ENCODE measurements around the gene PSMD1. TPM values are rescaled to one million over a fixed set of nuclear protein-coding genes. Genes with fewer than 3 reads are reported as not detected.
A peak's percentile ranks its signal among the peaks of the same experiment; 100 is the strongest.

Gene PSMD1
- total and polyA plus RNA-seq, 4 donors: 30.1 to 91.1 (median 56.0) TPM

GRCh38 chr2:231198291-231199173, 141.9 kb downstream of the PSMD1 start, which contains the start of gene ARMC9:
Gene ARMC9 (plus strand): TSS chr2:231198631. CDS start chr2:231206239, 7,608 bp downstream.
- WGBS, 2 donors: 1% methylated on average over 80 to 83 of the region's 83 CpGs
- TF ChIP-seq CTCF (IDR thresholded peaks at IDR 0.05; ENCODE audit: control extremely low read depth, extremely low read depth): no peak
- H3K27me3 ChIP-seq (ENCODE audit: control insufficient read depth in 3 of 3, insufficient read depth in 3 of 3, low read length in 2 of 3): no peaks in the 10 kb centered on the region
- H3K9me3 ChIP-seq (ENCODE audit: control insufficient read depth in 4 of 4, insufficient read depth in 3 of 4, low read length in 3 of 4): no peaks in the 10 kb centered on the region
- H3K4me1 ChIP-seq (ENCODE audit: control insufficient read depth in 5 of 5, insufficient read depth in 5 of 5, low read length in 5 of 5): peaks cover 0 to 13% (median 6%) of the 10 kb centered on the region in 5 donors
- peak; percentile 82 to 86 (median 84) for DNase-seq
- peaks cover 0 to 9% (median 3%) of the 10 kb centered on the region in 4 donors for H3K36me3 ChIP-seq (ENCODE audit: control insufficient read depth in 4 of 4, insufficient read depth in 4 of 4, low read length in 4 of 4)
- peak; percentile 92 for ATAC-seq (ENCODE audit: insufficient read depth, low FRiP score)
- H3K27ac ChIP-seq (ENCODE audit: low read depth in 1 of 2, low read length in 1 of 2): peak within 1 kb of the TSS in 1 of 2 donors; percentile 59
- peak within 1 kb of the TSS; percentile 61 to 65 for H3K9ac ChIP-seq (ENCODE audit: insufficient read depth in 1 of 2, low read length in 2 of 2)
- peak within 1 kb of the TSS; percentile 93 for H3K4me3 ChIP-seq

- peak in 1 of 3 donors; percentile 42 for DNase-seq
- H3K4me3 ChIP-seq: peak overlapping the region; percentile 93
- no peak overlapping the region for H3K27ac ChIP-seq (ENCODE audit: low read depth in 1 of 2, low read length in 1 of 2)
- no peaks in the 10 kb centered on the region for H3K9me3 ChIP-seq (ENCODE audit: control insufficient read depth in 4 of 4, insufficient read depth in 3 of 4, low read length in 3 of 4)
- peak overlapping the region; percentile 16 to 50 for H3K9ac ChIP-seq (ENCODE audit: insufficient read depth in 1 of 2, low read length in 2 of 2)
- H3K4me1 ChIP-seq (ENCODE audit: control insufficient read depth in 5 of 5, insufficient read depth in 5 of 5, low read length in 5 of 5): peaks cover 0 to 13% (median 7%) of the 10 kb centered on the region in 5 donors
- ATAC-seq (ENCODE audit: insufficient read depth, low FRiP score): no peak
- H3K27me3 ChIP-seq (ENCODE audit: control insufficient read depth in 3 of 3, insufficient read depth in 3 of 3, low read length in 2 of 3): no peaks in the 10 kb centered on the region
- 40 to 42% methylated on average over 5 of the region's 5 CpGs for WGBS, 2 donors
- no peak for TF ChIP-seq CTCF (IDR thresholded peaks at IDR 0.05; ENCODE audit: control extremely low read depth, extremely low read depth)
- peaks cover 0 to 9% (median 3%) of the 10 kb centered on the region in 4 donors for H3K36me3 ChIP-seq (ENCODE audit: control insufficient read depth in 4 of 4, insufficient read depth in 4 of 4, low read length in 4 of 4)
These were observed 142.6 kb downstream of the PSMD1 start for GRCh38 chr2:231199219-231199618.

GRCh38 chr2:231200805-231201474, 144.3 kb downstream of the PSMD1 start:
- Histone ChIP-seq H3K36me3 (ENCODE audit: control insufficient read depth in 4 of 4, insufficient read depth in 4 of 4, low read length in 4 of 4) (peaks cover 0 to 9% (median 3%) of the 10 kb centered on the region in 4 donors), H3K27me3 (ENCODE audit: control insufficient read depth in 3 of 3, insufficient read depth in 3 of 3, low read length in 2 of 3) (no peaks in the 10 kb centered on the region), H3K27ac (ENCODE audit: low read depth in 1 of 2, low read length in 1 of 2) (no peak overlapping the region), H3K4me3 (no peak overlapping the region), H3K9ac (ENCODE audit: insufficient read depth in 1 of 2, low read length in 2 of 2) (no peak overlapping the region), H3K4me1 (ENCODE audit: control insufficient read depth in 5 of 5, insufficient read depth in 5 of 5, low read length in 5 of 5) (peaks cover 0 to 13% (median 7%) of the 10 kb centered on the region in 5 donors), H3K9me3 (ENCODE audit: control insufficient read depth in 4 of 4, insufficient read depth in 3 of 4, low read length in 3 of 4) (no peaks in the 10 kb centered on the region)
- DNase-seq (no peak), ATAC-seq (ENCODE audit: insufficient read depth, low FRiP score) (no peak)
- TF ChIP-seq CTCF (IDR thresholded peaks at IDR 0.05; ENCODE audit: control extremely low read depth, extremely low read depth): no peak
- 68 to 82% methylated on average over 3 of the region's 3 CpGs for WGBS, 2 donors

All from lung (tissue), 12 donors.